ENCODE results near the gene TPRA1.

TPRA1 gene

GRCh38 chr3:127629467-127630403 is 39.2 kb upstream of the TPRA1 start:
- Histone ChIP-seq H3K27me3 (ENCODE audit: control insufficient read depth, insufficient read depth, low read length) (no peaks in the 10 kb centered on the region), H3K27ac (no peak overlapping the region)

GRCh38 chr3:127628788-127629466 is 38.4 kb upstream of the TPRA1 start, which contains the start of gene PODXL2:
PODXL2 (plus strand) TSS chr3:127629185; CDS start chr3:127629220, 35 bp downstream.
- TF ChIP-seq CTCF (IDR thresholded peaks at IDR 0.05): no peak
- no peaks in the 10 kb centered on the region for H3K79me2 ChIP-seq
- H3K36me3 ChIP-seq (ENCODE audit: control insufficient read depth, insufficient read depth, low read length): no peaks in the 10 kb centered on the region
- peak within 1 kb of the TSS; percentile 68 for H2AFZ ChIP-seq
- no peaks in the 10 kb centered on the region for H3K9me3 ChIP-seq (ENCODE audit: control insufficient read depth, low read length)
- H3K9ac ChIP-seq: no peak within 1 kb of the TSS
- no peaks in the 10 kb centered on the region for H3K27me3 ChIP-seq (ENCODE audit: control insufficient read depth, insufficient read depth, low read length)
- no peak within 1 kb of the TSS for H3K27ac ChIP-seq
- peaks cover 9% of the 10 kb centered on the region for H3K4me1 ChIP-seq
- H3K4me2 ChIP-seq (ENCODE audit: low read length): peak within 1 kb of the TSS; percentile 72
- H3K4me3 ChIP-seq (ENCODE audit: low read depth, low read length): peak within 1 kb of the TSS; percentile 38

More at GRCh38 chr3:127629467-127630403, 39.2 kb upstream of the TPRA1 start:
- Histone ChIP-seq H3K4me3 (ENCODE audit: low read depth, low read length) (peak overlapping the region; percentile 38), H3K4me1 (peaks cover 9% of the 10 kb centered on the region), H3K9ac (no peak overlapping the region), H2AFZ (peak overlapping the region; percentile 68), H3K79me2 (no peaks in the 10 kb centered on the region), H3K36me3 (ENCODE audit: control insufficient read depth, insufficient read depth, low read length) (no peaks in the 10 kb centered on the region), H3K4me2 (ENCODE audit: low read length) (peak overlapping the region; percentile 72), H3K9me3 (ENCODE audit: control insufficient read depth, low read length) (no peaks in the 10 kb centered on the region)
- no peak for TF ChIP-seq CTCF (IDR thresholded peaks at IDR 0.05)

- no peaks in the 10 kb centered on the region for H3K36me3 ChIP-seq (ENCODE audit: control insufficient read depth, insufficient read depth, low read length)
- H3K4me2 ChIP-seq (ENCODE audit: low read length): peak overlapping the region; percentile 60
- H3K27me3 ChIP-seq (ENCODE audit: control insufficient read depth, insufficient read depth, low read length): no peaks in the 10 kb centered on the region
- H3K4me3 ChIP-seq (ENCODE audit: low read depth, low read length): peak overlapping the region; percentile 28
- H3K9ac ChIP-seq: no peak overlapping the region
- H3K79me2 ChIP-seq: no peaks in the 10 kb centered on the region
- H3K9me3 ChIP-seq (ENCODE audit: control insufficient read depth, low read length): no peaks in the 10 kb centered on the region
- peak overlapping the region; percentile 38 for H2AFZ ChIP-seq
- peaks cover 9% of the 10 kb centered on the region for H3K4me1 ChIP-seq
- no peak for TF ChIP-seq CTCF (IDR thresholded peaks at IDR 0.05)
- H3K27ac ChIP-seq: no peak overlapping the region
Observed at GRCh38 chr3:127628426-127628787, 37.9 kb upstream of the TPRA1 start.

- Histone ChIP-seq H3K9ac (no peak overlapping the region), H3K4me3 (ENCODE audit: low read depth, low read length) (no peak overlapping the region), H3K27me3 (ENCODE audit: control insufficient read depth, insufficient read depth, low read length) (no peaks in the 10 kb centered on the region), H3K4me2 (ENCODE audit: low read length) (no peak overlapping the region), H3K4me1 (no peaks in the 10 kb centered on the region), H3K9me3 (ENCODE audit: control insufficient read depth, low read length) (no peaks in the 10 kb centered on the region), H2AFZ (no peak overlapping the region), H3K79me2 (no peaks in the 10 kb centered on the region), H3K27ac (no peak overlapping the region), H3K36me3 (ENCODE audit: control insufficient read depth, insufficient read depth, low read length) (no peaks in the 10 kb centered on the region)
- no peak for TF ChIP-seq CTCF (IDR thresholded peaks at IDR 0.05)
Observed at GRCh38 chr3:127625821-127626220, 35.3 kb upstream of the TPRA1 start.
